MM.1S (cell line): Measurements from ENCODE around the gene CASP10.
"Not testable (repeated sequence)": the region's sequence is repeated elsewhere in the genome, so short reads cannot be mapped to it uniquely, and the experiment has no call there.

Experiments
- DNase-seq: peaks from one replicate; pipeline ENCODE4 v3.0.0-alpha.2; 2015
- H2AFZ ChIP-seq: fragments of 300-600 bp; sonication (generic); 2 replicates; pipeline ENCODE4 v1.6.0; 2016; ENCODE audit warnings: antibody characterized with exemption, low read length
- H3F3A ChIP-seq: fragments of 300-600 bp; sonication (generic); 2 replicates; pipeline ENCODE4 v1.6.1; 2016; ENCODE audit warnings: mild to moderate bottlenecking, antibody characterized with exemption, low read length, moderate library complexity, mixed read lengths; ENCODE audit not compliant: insufficient read depth
- H3K27ac ChIP-seq: fragments of 300-600 bp; sonication (generic); 2 replicates; pipeline ENCODE4 v1.5.1; 2016; ENCODE audit warnings: mild to moderate bottlenecking, low read length
- H3K27me3 ChIP-seq: fragments of 300-600 bp; sonication (generic); replicated peaks from 2 replicates; pipeline ENCODE4 v1.6.0; 2016; ENCODE audit warnings: low read length; ENCODE audit not compliant: insufficient read depth
- H3K36me3 ChIP-seq: fragments of 300-600 bp; sonication (generic); replicated peaks from 2 replicates; pipeline ENCODE4 v1.6.1; 2016; ENCODE audit warnings: mild to moderate bottlenecking, low read length, mixed read lengths; ENCODE audit not compliant: insufficient read depth
- H3K4me1 ChIP-seq: fragments of 300-600 bp; sonication (generic); 2 replicates; pipeline ENCODE4 v1.6.1; 2016; ENCODE audit warnings: low read length, mixed read lengths
- H3K4me2 ChIP-seq: fragments of 300-600 bp; sonication (generic); 2 replicates; pipeline ENCODE4 v1.6.0; 2016; ENCODE audit warnings: low read depth, low read length
- H3K4me3 ChIP-seq: fragments of 300-600 bp; sonication (generic); 2 replicates; pipeline ENCODE4 v1.5.1; 2016; ENCODE audit warnings: low read length, mixed read lengths
- H3K79me2 ChIP-seq: fragments of 300-600 bp; sonication (generic); 2 replicates; pipeline ENCODE4 v1.6.1; 2016; ENCODE audit warnings: mixed run types, low read length, mixed read lengths
- H3K9ac ChIP-seq: fragments of 300-600 bp; sonication (generic); 2 replicates; pipeline ENCODE4 v1.6.1; 2016; ENCODE audit warnings: low read length, mixed read lengths
- H3K9me2 ChIP-seq: fragments of 300-600 bp; sonication (generic); replicated peaks from 2 replicates; pipeline ENCODE4 v1.6.1; 2016; ENCODE audit warnings: mild to moderate bottlenecking, low read length, mixed read lengths; ENCODE audit not compliant: insufficient read depth
- H3K9me3 ChIP-seq: fragments of 300-600 bp; sonication (generic); replicated peaks from 2 replicates; pipeline ENCODE4 v1.6.1; 2016; ENCODE audit warnings: mild to moderate bottlenecking, low read length, mixed read lengths; ENCODE audit not compliant: insufficient read depth
- H4K20me1 ChIP-seq: fragments of 300-600 bp; sonication (generic); 2 replicates; pipeline ENCODE4 v1.6.1; 2016; ENCODE audit warnings: mild to moderate bottlenecking, low read length, moderate library complexity, mixed read lengths; ENCODE audit not compliant: insufficient read depth
- EZH2 ChIP-seq: fragments of 300-600 bp; sonication (generic); optimal IDR thresholded peaks from 2 replicates; pipeline ENCODE3; 2017; ENCODE audit warnings: low read depth, mild to moderate bottlenecking, antibody characterized with exemption, low read length, mixed read lengths
- EZH2phosphoT487 ChIP-seq: fragments of 300-600 bp; sonication (generic); IDR thresholded peaks from 2 replicates; pipeline ENCODE4 v1.6.1; 2018; ENCODE audit warnings: antibody characterized with exemption, low read length
- TF ChIP-seq, protein P1 (sequence below): fragments of 300-600 bp; sonication (generic); IDR thresholded peaks from 2 replicates; pipeline ENCODE4 v1.5.1; 2016; ENCODE audit warnings: antibody characterized with exemption, low read length, mixed read lengths

CASP10 gene

DNA sequence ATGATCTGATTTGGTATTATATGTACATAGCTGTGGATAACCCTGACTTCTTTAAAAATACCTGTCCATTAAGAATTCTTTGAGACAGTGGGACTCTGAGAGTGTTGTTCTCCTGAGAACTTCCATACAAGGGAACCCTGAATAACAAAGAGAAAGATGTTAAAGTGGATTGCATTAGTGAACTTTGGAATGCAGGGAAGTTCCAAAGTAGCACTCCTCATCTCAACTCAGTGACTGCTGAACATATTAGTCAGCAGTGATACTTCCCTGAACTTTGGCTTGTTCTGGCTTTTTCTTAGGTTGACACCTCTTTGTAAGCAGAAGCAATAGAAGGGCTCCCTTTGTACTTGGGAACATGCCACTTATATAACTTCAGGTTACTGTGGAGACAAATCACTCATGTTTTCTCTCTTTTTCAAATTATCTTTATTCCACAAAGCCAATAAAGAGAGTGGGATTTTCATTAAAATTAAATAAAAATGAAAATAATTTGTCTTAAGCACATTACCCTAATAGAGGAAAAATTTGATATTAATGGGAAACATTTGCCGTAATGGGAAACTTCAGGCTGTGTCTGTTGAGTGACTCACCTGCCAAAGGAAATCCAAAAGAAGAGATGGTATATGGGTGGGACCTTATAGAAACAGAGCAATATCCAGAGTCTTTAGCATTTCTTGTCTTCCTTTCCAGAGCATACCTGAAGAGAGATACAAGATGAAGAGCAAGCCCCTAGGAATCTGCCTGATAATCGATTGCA lies 33.7 kb upstream of the CASP10 start:
- Histone ChIP-seq H3K4me1 (peaks cover 9% of the 10 kb centered on the region; the same call in 1 of the 2 replicates), H3K9me2 (no peaks in the 10 kb centered on the region), H3K4me2 (no peak overlapping the region), H3K79me2 (peaks cover 8% of the 10 kb centered on the region; the same call in 1 of the 2 replicates), H3K9ac (no peak overlapping the region), H3K36me3 (no peaks in the 10 kb centered on the region), H3K27me3 (no peaks in the 10 kb centered on the region), H3K27ac (no peak overlapping the region), H3F3A (0 out of 2 replicates have a peak, but pooled peaks cover 4% of the 10 kb centered on the region), H3K9me3 (no peaks in the 10 kb centered on the region), H2AFZ (no peak overlapping the region), H3K4me3 (no peak overlapping the region), H4K20me1 (no peaks in the 10 kb centered on the region)
- DNase-seq = no peak
- TF ChIP-seq, protein P1, sequence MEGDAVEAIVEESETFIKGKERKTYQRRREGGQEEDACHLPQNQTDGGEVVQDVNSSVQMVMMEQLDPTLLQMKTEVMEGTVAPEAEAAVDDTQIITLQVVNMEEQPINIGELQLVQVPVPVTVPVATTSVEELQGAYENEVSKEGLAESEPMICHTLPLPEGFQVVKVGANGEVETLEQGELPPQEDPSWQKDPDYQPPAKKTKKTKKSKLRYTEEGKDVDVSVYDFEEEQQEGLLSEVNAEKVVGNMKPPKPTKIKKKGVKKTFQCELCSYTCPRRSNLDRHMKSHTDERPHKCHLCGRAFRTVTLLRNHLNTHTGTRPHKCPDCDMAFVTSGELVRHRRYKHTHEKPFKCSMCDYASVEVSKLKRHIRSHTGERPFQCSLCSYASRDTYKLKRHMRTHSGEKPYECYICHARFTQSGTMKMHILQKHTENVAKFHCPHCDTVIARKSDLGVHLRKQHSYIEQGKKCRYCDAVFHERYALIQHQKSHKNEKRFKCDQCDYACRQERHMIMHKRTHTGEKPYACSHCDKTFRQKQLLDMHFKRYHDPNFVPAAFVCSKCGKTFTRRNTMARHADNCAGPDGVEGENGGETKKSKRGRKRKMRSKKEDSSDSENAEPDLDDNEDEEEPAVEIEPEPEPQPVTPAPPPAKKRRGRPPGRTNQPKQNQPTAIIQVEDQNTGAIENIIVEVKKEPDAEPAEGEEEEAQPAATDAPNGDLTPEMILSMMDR = no peak

DNA sequence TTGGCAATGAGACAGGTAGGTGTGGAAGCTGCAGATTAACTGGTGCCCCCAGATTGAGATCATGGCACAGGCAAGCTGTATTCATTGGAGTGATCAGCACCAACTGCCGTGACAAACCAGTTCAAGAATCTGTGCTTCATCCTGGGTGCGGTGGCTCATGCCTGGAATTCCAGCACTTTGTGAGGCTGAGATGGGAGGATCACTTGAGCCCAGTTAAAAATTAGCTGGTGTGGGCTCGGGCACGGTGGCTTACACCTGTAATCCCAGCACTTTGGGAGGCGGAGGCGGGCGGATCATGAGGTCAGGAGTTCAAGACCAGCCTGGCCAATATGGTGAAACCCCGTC lies 33.1 kb upstream of the CASP10 start:
- not testable (repeated sequence) for H3K9ac ChIP-seq, H3K4me1 ChIP-seq

DNA sequence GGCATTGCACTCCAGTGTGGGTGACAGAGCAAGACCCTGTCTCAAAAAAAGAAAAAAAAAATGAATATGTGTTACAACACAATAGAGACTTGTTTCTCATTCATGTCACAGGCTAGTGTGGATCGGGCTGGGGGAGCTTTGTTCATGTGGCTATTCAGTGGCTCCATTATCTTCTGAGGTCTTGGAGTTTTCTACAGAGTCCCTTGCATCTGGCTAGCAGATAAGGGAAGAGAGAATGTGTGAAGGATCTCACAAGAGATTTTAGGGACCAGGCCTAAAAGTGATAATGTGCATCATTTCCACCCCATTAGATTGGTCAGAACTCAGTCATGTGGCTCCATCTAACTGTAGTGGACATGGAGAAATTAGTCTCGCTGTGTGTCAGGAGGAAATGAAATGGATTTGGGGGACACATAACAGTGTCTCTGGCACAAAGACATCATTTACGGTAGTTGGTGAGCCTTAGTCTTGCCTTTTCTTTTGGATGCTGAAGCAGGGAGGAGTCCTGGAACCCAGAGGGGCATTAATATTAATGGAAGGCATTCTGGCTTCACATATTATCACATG lies 32.4 kb upstream of the CASP10 start:
- no peak for DNase-seq
- Histone ChIP-seq H2AFZ (no peak overlapping the region), H3K9me3 (no peaks in the 10 kb centered on the region), H3K4me3 (no peak overlapping the region), H3K9me2 (no peaks in the 10 kb centered on the region), H3K79me2 (peaks cover 8% of the 10 kb centered on the region; the same call in 1 of the 2 replicates), H3F3A (0 out of 2 replicates have a peak, but pooled peaks cover 4% of the 10 kb centered on the region), H4K20me1 (no peaks in the 10 kb centered on the region), H3K27ac (no peak overlapping the region), H3K4me1 (peaks cover 9% of the 10 kb centered on the region; the same call in 1 of the 2 replicates), H3K4me2 (no peak overlapping the region), H3K9ac (no peak overlapping the region), H3K27me3 (no peaks in the 10 kb centered on the region), H3K36me3 (no peaks in the 10 kb centered on the region)
- TF ChIP-seq EZH2 = no peak
- TF ChIP-seq, protein P1 = no peak
- TF ChIP-seq EZH2phosphoT487 = no peak

More for the DNA sequence above, 33.1 kb upstream of the CASP10 start:
- H4K20me1 ChIP-seq, H3K27me3 ChIP-seq, H3K27ac ChIP-seq, H3K4me3 ChIP-seq, H3K9me3 ChIP-seq, H3K79me2 ChIP-seq, H3F3A ChIP-seq, H3K36me3 ChIP-seq, DNase-seq, H3K4me2 ChIP-seq, H2AFZ ChIP-seq, H3K9me2 ChIP-seq: not testable (repeated sequence)
